Activated CD4-positive, alpha-beta memory T cell treated with anti-CD3 and anti-CD28 coated beads for 36 hours (primary cell): ENCODE data around the gene DAB1. TPM values are rescaled to one million over a fixed set of nuclear protein-coding genes. Genes with fewer than 3 reads are reported as not detected.

Experiments
- CTCF ChIA-PET: fragments of 350-600 bp; sonication (Branson Sonifier 250); formaldehyde crosslinking; loops from one replicate; lab custom pipeline; 2021; ENCODE audit warnings: antibody characterized with exemption, inconsistent platforms; lab: Charles Lee
- POLR2A ChIA-PET: fragments of 350-600 bp; sonication (Branson Sonifier 250); formaldehyde crosslinking; loops from one replicate; lab custom pipeline; 2021; ENCODE audit warnings: antibody characterized with exemption; lab: Charles Lee
- DNase-seq: peaks from one replicate; pipeline ENCODE4 v3.0.0-alpha.2; 2020
- H3K27ac Mint-ChIP-seq: one replicate; pipeline ENCODE4 v1.8.0; 2021; ENCODE audit warnings: mixed read lengths
- H3K27me3 Mint-ChIP-seq: one replicate; pipeline ENCODE4 v1.8.0; 2021; ENCODE audit warnings: mixed read lengths
- H3K36me3 Mint-ChIP-seq: one replicate; pipeline ENCODE4 v1.8.0; 2021; ENCODE audit warnings: mixed read lengths
- H3K4me1 Mint-ChIP-seq: one replicate; pipeline ENCODE4 v1.8.0; 2021; ENCODE audit warnings: low read depth, mixed read lengths
- H3K4me3 Mint-ChIP-seq: one replicate; pipeline ENCODE4 v1.8.0; 2021; ENCODE audit warnings: mild to moderate bottlenecking, mixed read lengths
- H3K9me3 Mint-ChIP-seq: one replicate; pipeline ENCODE4 v1.8.0; 2021; ENCODE audit warnings: mixed read lengths
- intact Hi-C: fragments of 100-400 bp; cut with micrococcal nuclease; formaldehyde crosslinking; loops from one replicate; pipeline ENCODE4 v1.15.1; 2023
- total RNA-seq, 2 experiments: library from RNA; stranded (reverse); gene quantifications; one replicate each; pipeline ENCODE4 v1.2.3, GENCODE V29; 2021

DAB1 gene
- total RNA-seq, 2 experiments from 2014 or later, result 0.24 to 0.46 TPM

- ChIA-PET POLR2A (no interaction called here), CTCF (no interaction called here)
- DNase-seq, result no peak
- Mint-ChIP-seq H3K27me3 (peaks cover 4% of the 10 kb centered on the region), H3K4me3 (no peak overlapping the region), H3K36me3 (no peaks in the 10 kb centered on the region), H3K9me3 (no peaks in the 10 kb centered on the region), H3K27ac (no peak overlapping the region), H3K4me1 (no peaks in the 10 kb centered on the region)
- intact Hi-C loops, result no loop called here
These were observed 98.7 kb downstream of the DAB1 start for GRCh38 chr1:57325117-57325516.

- Mint-ChIP-seq H3K27me3 (peaks cover 4% of the 10 kb centered on the region), H3K4me3 (no peak overlapping the region), H3K36me3 (no peaks in the 10 kb centered on the region), H3K9me3 (no peaks in the 10 kb centered on the region), H3K4me1 (no peaks in the 10 kb centered on the region), H3K27ac (no peak overlapping the region)
- DNase-seq, result no peak
- POLR2A ChIA-PET, result no interaction called here
- CTCF ChIA-PET, result no interaction called here
- intact Hi-C loops, result no loop called here
These were observed 99.5 kb downstream of the DAB1 start for GRCh38 chr1:57324388-57324787.

GRCh38 chr1:57321776-57322175 lies 102.1 kb downstream of the DAB1 start:
- no peak overlapping the region for H3K4me3 Mint-ChIP-seq
- peaks cover 2% of the 10 kb centered on the region for H3K9me3 Mint-ChIP-seq
- H3K4me1 Mint-ChIP-seq, result no peaks in the 10 kb centered on the region
- H3K27me3 Mint-ChIP-seq, result no peaks in the 10 kb centered on the region
- peaks cover 1% of the 10 kb centered on the region for H3K36me3 Mint-ChIP-seq
- no peak for DNase-seq
- intact Hi-C loops, result no loop called here
- CTCF ChIA-PET, result no interaction called here
- no peak overlapping the region for H3K27ac Mint-ChIP-seq
- POLR2A ChIA-PET, result no interaction called here

GRCh38 chr1:57319791-57320190 lies 104.1 kb downstream of the DAB1 start:
- POLR2A ChIA-PET, result no interaction called here
- intact Hi-C loops, result no loop called here
- no peaks in the 10 kb centered on the region for H3K4me1 Mint-ChIP-seq
- no peak overlapping the region for H3K27ac Mint-ChIP-seq
- no peaks in the 10 kb centered on the region for H3K27me3 Mint-ChIP-seq
- H3K4me3 Mint-ChIP-seq, result no peak overlapping the region
- DNase-seq, result no peak
- H3K9me3 Mint-ChIP-seq, result peaks cover 2% of the 10 kb centered on the region
- H3K36me3 Mint-ChIP-seq, result peaks cover 1% of the 10 kb centered on the region
- CTCF ChIA-PET, result no interaction called here

GRCh38 chr1:57319165-57319564 lies 104.7 kb downstream of the DAB1 start:
- H3K27ac Mint-ChIP-seq, result no peak overlapping the region
- H3K27me3 Mint-ChIP-seq, result no peaks in the 10 kb centered on the region
- POLR2A ChIA-PET, result no interaction called here
- no peaks in the 10 kb centered on the region for H3K4me1 Mint-ChIP-seq
- DNase-seq, result no peak
- no peak overlapping the region for H3K4me3 Mint-ChIP-seq
- peaks cover 1% of the 10 kb centered on the region for H3K36me3 Mint-ChIP-seq
- intact Hi-C loops, result no loop called here
- peaks cover 2% of the 10 kb centered on the region for H3K9me3 Mint-ChIP-seq
- CTCF ChIA-PET, result no interaction called here

- Mint-ChIP-seq H3K27me3 (no peaks in the 10 kb centered on the region), H3K27ac (no peak overlapping the region), H3K36me3 (peaks cover 1% of the 10 kb centered on the region), H3K4me3 (no peak overlapping the region), H3K9me3 (peaks cover 2% of the 10 kb centered on the region), H3K4me1 (no peaks in the 10 kb centered on the region)
- no peak for DNase-seq
- intact Hi-C loops, result no loop called here
- POLR2A ChIA-PET, result no interaction called here
- CTCF ChIA-PET, result no interaction called here
These were observed 107.0 kb downstream of the DAB1 start for GRCh38 chr1:57316861-57317260.

- intact Hi-C loops, result no loop called here
- H3K36me3 Mint-ChIP-seq, result peaks cover 1% of the 10 kb centered on the region
- H3K4me1 Mint-ChIP-seq, result no peaks in the 10 kb centered on the region
- no peak overlapping the region for H3K4me3 Mint-ChIP-seq
- H3K27ac Mint-ChIP-seq, result no peak overlapping the region
- peaks cover 2% of the 10 kb centered on the region for H3K9me3 Mint-ChIP-seq
- H3K27me3 Mint-ChIP-seq, result no peaks in the 10 kb centered on the region
- ChIA-PET CTCF (no interaction called here), POLR2A (no interaction called here)
- DNase-seq, result no peak
These were observed 107.6 kb downstream of the DAB1 start for GRCh38 chr1:57316291-57316690.

- intact Hi-C loops, result no loop called here
- H3K4me3 Mint-ChIP-seq, result no peak overlapping the region
These were observed 111.0 kb downstream of the DAB1 start for GRCh38 chr1:57312869-57313268.

GRCh38 chr1:57311411-57311810 lies 112.4 kb downstream of the DAB1 start:
- Mint-ChIP-seq H3K27ac (no peak overlapping the region), H3K27me3 (no peaks in the 10 kb centered on the region), H3K9me3 (peaks cover 9% of the 10 kb centered on the region), H3K36me3 (peaks cover 5% of the 10 kb centered on the region), H3K4me3 (no peak overlapping the region), H3K4me1 (peaks cover 12% of the 10 kb centered on the region)
- ChIA-PET CTCF (no interaction called here), POLR2A (no interaction called here)
- DNase-seq, result no peak
- intact Hi-C loops, result no loop called here

More at GRCh38 chr1:57312869-57313268, 111.0 kb downstream of the DAB1 start:
- Mint-ChIP-seq H3K9me3 (no peaks in the 10 kb centered on the region), H3K27ac (no peak overlapping the region), H3K4me1 (no peaks in the 10 kb centered on the region), H3K27me3 (no peaks in the 10 kb centered on the region), H3K36me3 (no peaks in the 10 kb centered on the region)
- POLR2A ChIA-PET, result no interaction called here
- no peak for DNase-seq
- CTCF ChIA-PET, result no interaction called here

- peaks cover 12% of the 10 kb centered on the region for H3K4me1 Mint-ChIP-seq
- ChIA-PET CTCF (no interaction called here), POLR2A (no interaction called here)
- no peak for DNase-seq
- H3K27me3 Mint-ChIP-seq, result no peaks in the 10 kb centered on the region
- H3K9me3 Mint-ChIP-seq, result peaks cover 9% of the 10 kb centered on the region
- intact Hi-C loops, result no loop called here
- H3K27ac Mint-ChIP-seq, result no peak overlapping the region
- no peak overlapping the region for H3K4me3 Mint-ChIP-seq
- H3K36me3 Mint-ChIP-seq, result peaks cover 5% of the 10 kb centered on the region
These were observed 112.9 kb downstream of the DAB1 start for GRCh38 chr1:57311006-57311405.

GRCh38 chr1:57309630-57310029 lies 114.2 kb downstream of the DAB1 start:
- CTCF ChIA-PET, result no interaction called here
- peaks cover 5% of the 10 kb centered on the region for H3K36me3 Mint-ChIP-seq
- no peak for DNase-seq
- POLR2A ChIA-PET, result no interaction called here
- H3K4me1 Mint-ChIP-seq, result peaks cover 12% of the 10 kb centered on the region
- H3K9me3 Mint-ChIP-seq, result peaks cover 9% of the 10 kb centered on the region
- intact Hi-C loops, result no loop called here
- H3K27me3 Mint-ChIP-seq, result no peaks in the 10 kb centered on the region
- H3K4me3 Mint-ChIP-seq, result no peak overlapping the region
- H3K27ac Mint-ChIP-seq, result no peak overlapping the region

- Mint-ChIP-seq H3K27me3 (no peaks in the 10 kb centered on the region), H3K4me3 (peak overlapping the region; percentile 21), H3K27ac (peak overlapping the region; percentile 55), H3K4me1 (peaks cover 12% of the 10 kb centered on the region), H3K9me3 (peaks cover 9% of the 10 kb centered on the region), H3K36me3 (peaks cover 5% of the 10 kb centered on the region)
- POLR2A ChIA-PET, result no interaction called here
- intact Hi-C loops, result loop anchor here (1.0 kb wide), 1 partner anchor 183 kb away; no protein-coding TSS in a partner anchor
- DNase-seq, result peak; percentile 71
- CTCF ChIA-PET, result no interaction called here
These were observed 116.3 kb downstream of the DAB1 start for GRCh38 chr1:57307392-57308170.

GRCh38 chr1:57304591-57304990 lies 119.3 kb downstream of the DAB1 start:
- Mint-ChIP-seq H3K9me3 (peaks cover 9% of the 10 kb centered on the region), H3K27me3 (no peaks in the 10 kb centered on the region), H3K36me3 (peaks cover 5% of the 10 kb centered on the region), H3K4me3 (no peak overlapping the region), H3K27ac (no peak overlapping the region), H3K4me1 (peaks cover 12% of the 10 kb centered on the region)
- intact Hi-C loops, result no loop called here
- no peak for DNase-seq
- POLR2A ChIA-PET, result no interaction called here
- CTCF ChIA-PET, result no interaction called here
